VCaP (cell line): Measurements from ENCODE around the gene STYXL1.

Source experiments
- H3K27ac ChIP-seq: fragments of 450-650 bp; 2 replicates; pipeline ENCODE4 v1.5.1; 2017
- CTCF ChIP-seq: fragments of 450-650 bp; conservative IDR thresholded peaks from 2 replicates; pipeline ENCODE4 v1.5.1; 2017; ENCODE audit warnings: mild to moderate bottlenecking, moderate library complexity

Gene STYXL1

GRCh38 chr7:75977743-75978142 is 70.1 kb downstream of the STYXL1 start:
- TF ChIP-seq CTCF, result no peak

GRCh38 chr7:75971961-75972763 is 75.6 kb downstream of the STYXL1 start:
- TF ChIP-seq CTCF, result peak; percentile 50
- no peak overlapping the region for H3K27ac ChIP-seq

More at GRCh38 chr7:75977743-75978142, 70.1 kb downstream of the STYXL1 start:
- no peak overlapping the region for H3K27ac ChIP-seq

- TF ChIP-seq CTCF, result no peak
- H3K27ac ChIP-seq, result no peak overlapping the region
Observed at GRCh38 chr7:75971309-75971960, 76.4 kb downstream of the STYXL1 start.

- H3K27ac ChIP-seq, result no peak overlapping the region
- TF ChIP-seq CTCF, result no peak
Observed at GRCh38 chr7:75969704-75970498, 77.9 kb downstream of the STYXL1 start.

GRCh38 chr7:75969182-75969581 is 78.6 kb downstream of the STYXL1 start:
- H3K27ac ChIP-seq, result no peak overlapping the region
- TF ChIP-seq CTCF, result no peak

- TF ChIP-seq CTCF, result no peak
- H3K27ac ChIP-seq, result no peak overlapping the region
Observed at GRCh38 chr7:75968561-75969001, 79.2 kb downstream of the STYXL1 start.

GRCh38 chr7:75968012-75968411 is 79.8 kb downstream of the STYXL1 start:
- no peak overlapping the region for H3K27ac ChIP-seq
- TF ChIP-seq CTCF, result no peak
